ENCODE measurements around the gene WFDC6.
"Not testable (repeated sequence)": the region's sequence is repeated elsewhere in the genome, so short reads cannot be mapped to it uniquely, and the experiment has no call there.

DNA sequence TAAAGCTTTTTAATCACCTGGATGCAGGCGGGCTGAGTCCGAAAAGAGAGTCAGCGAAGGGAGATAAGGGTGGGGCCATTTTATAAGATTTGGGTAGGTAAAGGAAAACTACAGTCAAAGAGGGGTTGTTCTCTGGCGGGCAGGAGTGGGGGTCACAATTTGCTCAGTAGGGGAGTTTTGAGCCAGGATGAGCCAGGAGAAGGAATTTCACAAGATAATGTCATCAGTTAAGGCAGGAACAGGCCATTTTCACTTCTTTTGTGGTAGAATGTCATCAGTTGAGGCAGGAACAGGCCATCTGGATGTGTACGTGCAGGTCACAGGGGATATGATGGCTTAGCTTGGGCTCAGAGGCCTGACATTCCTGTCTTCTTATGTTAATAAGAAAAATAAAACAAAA lies 45.0 kb upstream of the WFDC6 start:
- TF ChIP-seq, protein P1, sequence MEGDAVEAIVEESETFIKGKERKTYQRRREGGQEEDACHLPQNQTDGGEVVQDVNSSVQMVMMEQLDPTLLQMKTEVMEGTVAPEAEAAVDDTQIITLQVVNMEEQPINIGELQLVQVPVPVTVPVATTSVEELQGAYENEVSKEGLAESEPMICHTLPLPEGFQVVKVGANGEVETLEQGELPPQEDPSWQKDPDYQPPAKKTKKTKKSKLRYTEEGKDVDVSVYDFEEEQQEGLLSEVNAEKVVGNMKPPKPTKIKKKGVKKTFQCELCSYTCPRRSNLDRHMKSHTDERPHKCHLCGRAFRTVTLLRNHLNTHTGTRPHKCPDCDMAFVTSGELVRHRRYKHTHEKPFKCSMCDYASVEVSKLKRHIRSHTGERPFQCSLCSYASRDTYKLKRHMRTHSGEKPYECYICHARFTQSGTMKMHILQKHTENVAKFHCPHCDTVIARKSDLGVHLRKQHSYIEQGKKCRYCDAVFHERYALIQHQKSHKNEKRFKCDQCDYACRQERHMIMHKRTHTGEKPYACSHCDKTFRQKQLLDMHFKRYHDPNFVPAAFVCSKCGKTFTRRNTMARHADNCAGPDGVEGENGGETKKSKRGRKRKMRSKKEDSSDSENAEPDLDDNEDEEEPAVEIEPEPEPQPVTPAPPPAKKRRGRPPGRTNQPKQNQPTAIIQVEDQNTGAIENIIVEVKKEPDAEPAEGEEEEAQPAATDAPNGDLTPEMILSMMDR (IDR thresholded peaks at IDR 0.05), result not testable (repeated sequence)
- not testable (repeated sequence) for TF ChIP-seq POLR2A (IDR thresholded peaks at IDR 0.05)
